GM08714 (cell line): ENCODE measurements around the gene SIGLEC12.
"Not testable (repeated sequence)": the region's sequence is repeated elsewhere in the genome, so short reads cannot be mapped to it uniquely, and the experiment has no call there.

Experiments
- H3K4me3 ChIP-seq: fragments of 200-500 bp; sonication (Bioruptor generic); 2 replicates; pipeline ENCODE4 v1.5.1; 2014; ENCODE audit warnings: mild to moderate bottlenecking, low read length, inconsistent platforms
- ZNF274 ChIP-seq: IDR thresholded peaks from 2 replicates; pipeline ENCODE4 v1.6.1; 2012; ENCODE audit warnings: mild to moderate bottlenecking, low read depth, low read length

Gene SIGLEC12

GRCh38 chr19:51509823-51510660 lies 8.4 kb upstream of the SIGLEC12 start:
- H3K4me3 ChIP-seq = no peak overlapping the region
- no peak for TF ChIP-seq ZNF274

- no peak overlapping the region for H3K4me3 ChIP-seq
- no peak for TF ChIP-seq ZNF274
Measured at GRCh38 chr19:51508059-51508733, 6.6 kb upstream of the SIGLEC12 start.

GRCh38 chr19:51507640-51508058 lies 6.0 kb upstream of the SIGLEC12 start:
- H3K4me3 ChIP-seq = no peak overlapping the region
- TF ChIP-seq ZNF274 = no peak

GRCh38 chr19:51507192-51507591 lies 5.6 kb upstream of the SIGLEC12 start:
- H3K4me3 ChIP-seq = no peak overlapping the region
- no peak for TF ChIP-seq ZNF274

- no peak overlapping the region for H3K4me3 ChIP-seq
- TF ChIP-seq ZNF274 = no peak
Measured at GRCh38 chr19:51505904-51506303, 4.3 kb upstream of the SIGLEC12 start.

GRCh38 chr19:51503896-51504295 lies 2.3 kb upstream of the SIGLEC12 start:
- TF ChIP-seq ZNF274 = no peak

GRCh38 chr19:51503286-51503817 lies 1.8 kb upstream of the SIGLEC12 start:
- no peak for TF ChIP-seq ZNF274

More at GRCh38 chr19:51503896-51504295, 2.3 kb upstream of the SIGLEC12 start:
- H3K4me3 ChIP-seq = no peak overlapping the region

GRCh38 chr19:51500931-51501330 lies 669 bp downstream of the SIGLEC12 start:
- H3K4me3 ChIP-seq = not testable (repeated sequence)

More at GRCh38 chr19:51503286-51503817, 1.8 kb upstream of the SIGLEC12 start:
- H3K4me3 ChIP-seq = no peak overlapping the region

GRCh38 chr19:51497666-51498065 lies 3.9 kb downstream of the SIGLEC12 start:
- no peak for TF ChIP-seq ZNF274
- no peak overlapping the region for H3K4me3 ChIP-seq

GRCh38 chr19:51493776-51494175 lies 7.8 kb downstream of the SIGLEC12 start:
- TF ChIP-seq ZNF274 = no peak

GRCh38 chr19:51491586-51491985 lies 10.0 kb downstream of the SIGLEC12 start:
- no peak for TF ChIP-seq ZNF274

More at GRCh38 chr19:51493776-51494175, 7.8 kb downstream of the SIGLEC12 start:
- H3K4me3 ChIP-seq = no peak overlapping the region

GRCh38 chr19:51490676-51491075 lies 10.9 kb downstream of the SIGLEC12 start:
- no peak overlapping the region for H3K4me3 ChIP-seq
- TF ChIP-seq ZNF274 = no peak

More at GRCh38 chr19:51491586-51491985, 10.0 kb downstream of the SIGLEC12 start:
- no peak overlapping the region for H3K4me3 ChIP-seq

- TF ChIP-seq ZNF274 = no peak
- H3K4me3 ChIP-seq = no peak overlapping the region
Measured at GRCh38 chr19:51489113-51489512, 12.5 kb downstream of the SIGLEC12 start.

- H3K4me3 ChIP-seq = no peak overlapping the region
- no peak for TF ChIP-seq ZNF274
Measured at GRCh38 chr19:51488491-51488890, 13.1 kb downstream of the SIGLEC12 start.
